Astrocyte of the cerebellum (primary cell): ENCODE measurements around the gene CSAD.
"Not testable (repeated sequence)": the region's sequence is repeated elsewhere in the genome, so short reads cannot be mapped to it uniquely, and the experiment has no call there.

ENCODE experiments used
- DNase-seq: peaks from one replicate; pipeline ENCODE4 v3.0.0-alpha.2; 2011; ENCODE audit warnings: low read depth
- H3K4me3 ChIP-seq: 2 replicates; pipeline ENCODE4 v1.5.1; 2011; ENCODE audit warnings: mild to moderate bottlenecking, low read depth, low read length, moderate library complexity
- in situ Hi-C: cut with HindIII; loops from 2 replicates; pipeline ENCODE4 v1.10.0; 2017; ENCODE audit warnings: low sequenced_read_pairs
- TF ChIP-seq, protein P1 (sequence below): IDR thresholded peaks from 2 replicates; pipeline ENCODE4 v1.5.1; 2012; ENCODE audit warnings: low read length, low read depth, moderate library complexity, mild to moderate bottlenecking; ENCODE audit errors: missing control alignments

The CSAD gene

DNA sequence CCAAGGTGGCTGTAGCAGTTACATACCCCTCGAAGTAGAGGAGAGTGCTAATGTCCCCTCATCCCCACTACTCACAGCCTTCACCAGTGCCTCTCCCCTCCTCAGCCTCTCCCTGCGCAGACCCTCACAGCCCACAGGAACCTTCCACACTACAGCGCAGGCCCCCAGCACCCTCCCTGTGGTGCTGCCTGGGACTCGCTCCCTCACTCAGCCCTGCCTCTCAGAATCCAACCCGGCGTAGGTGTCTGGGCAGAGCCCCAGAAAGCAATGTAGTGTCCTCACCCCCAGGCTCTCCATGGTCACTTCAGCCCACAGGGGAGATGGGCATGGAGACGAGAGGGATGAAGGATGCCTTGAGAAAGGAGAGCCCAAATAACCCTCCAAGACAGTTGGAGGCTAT, 11.1 kb downstream of the CSAD start:
- in situ Hi-C loops = loop anchor here (5.0 kb wide), 2 partner anchors 102 to 128 kb away; partner anchors contain the start of genes MYG1 and PFDN5
- DNase-seq = no peak
- TF ChIP-seq, protein P1, sequence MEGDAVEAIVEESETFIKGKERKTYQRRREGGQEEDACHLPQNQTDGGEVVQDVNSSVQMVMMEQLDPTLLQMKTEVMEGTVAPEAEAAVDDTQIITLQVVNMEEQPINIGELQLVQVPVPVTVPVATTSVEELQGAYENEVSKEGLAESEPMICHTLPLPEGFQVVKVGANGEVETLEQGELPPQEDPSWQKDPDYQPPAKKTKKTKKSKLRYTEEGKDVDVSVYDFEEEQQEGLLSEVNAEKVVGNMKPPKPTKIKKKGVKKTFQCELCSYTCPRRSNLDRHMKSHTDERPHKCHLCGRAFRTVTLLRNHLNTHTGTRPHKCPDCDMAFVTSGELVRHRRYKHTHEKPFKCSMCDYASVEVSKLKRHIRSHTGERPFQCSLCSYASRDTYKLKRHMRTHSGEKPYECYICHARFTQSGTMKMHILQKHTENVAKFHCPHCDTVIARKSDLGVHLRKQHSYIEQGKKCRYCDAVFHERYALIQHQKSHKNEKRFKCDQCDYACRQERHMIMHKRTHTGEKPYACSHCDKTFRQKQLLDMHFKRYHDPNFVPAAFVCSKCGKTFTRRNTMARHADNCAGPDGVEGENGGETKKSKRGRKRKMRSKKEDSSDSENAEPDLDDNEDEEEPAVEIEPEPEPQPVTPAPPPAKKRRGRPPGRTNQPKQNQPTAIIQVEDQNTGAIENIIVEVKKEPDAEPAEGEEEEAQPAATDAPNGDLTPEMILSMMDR = no peak
- H3K4me3 ChIP-seq = no peak overlapping the region

GRCh38 chr12:53166837-53167236, 13.9 kb downstream of the CSAD start:
- in situ Hi-C loops = no loop called here
- TF ChIP-seq, protein P1 = no peak
- H3K4me3 ChIP-seq = no peak overlapping the region
- DNase-seq = no peak

GRCh38 chr12:53163008-53163407, 17.7 kb downstream of the CSAD start:
- in situ Hi-C loops, H3K4me3 ChIP-seq, DNase-seq: not testable (repeated sequence)

DNA sequence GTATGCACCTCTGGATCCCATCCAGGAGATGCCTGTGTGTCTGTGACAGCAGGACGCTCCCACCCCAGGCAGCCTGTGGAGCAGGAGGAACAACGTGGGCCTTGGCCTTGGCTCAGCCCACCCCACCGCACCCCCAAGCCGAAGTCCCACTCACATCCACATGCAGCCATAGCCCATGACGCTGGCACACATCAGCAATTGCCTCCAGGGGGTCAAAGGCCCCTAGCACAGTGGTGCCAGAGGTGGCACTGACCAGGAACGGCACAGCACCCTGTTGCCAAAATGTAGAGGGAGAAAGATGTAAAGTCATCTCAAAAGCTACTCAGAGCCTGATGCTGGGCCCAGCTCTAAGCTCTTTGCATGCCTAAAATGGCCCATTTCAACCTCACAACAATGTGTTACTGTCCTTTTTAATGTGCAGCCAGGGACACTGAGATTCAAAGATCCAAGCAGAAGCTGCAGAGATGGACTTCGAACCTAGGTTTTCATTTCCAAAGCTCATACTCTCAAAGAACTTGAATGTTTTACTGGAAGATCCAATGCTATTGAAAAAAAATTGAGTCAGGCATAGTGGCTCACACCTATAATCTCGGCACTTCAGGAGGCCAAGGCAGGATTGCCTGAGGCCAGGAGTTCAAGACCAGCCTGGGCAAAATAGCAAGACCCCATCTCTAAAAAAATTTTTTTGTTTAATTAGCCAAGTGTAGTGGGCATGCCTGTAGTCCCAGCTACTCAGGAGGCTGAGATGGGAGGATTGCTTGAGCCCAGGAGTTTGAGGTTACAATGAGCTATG, 19.4 kb downstream of the CSAD start:
- H3K4me3 ChIP-seq = no peak overlapping the region
- in situ Hi-C loops = no loop called here
- TF ChIP-seq, protein P1 = no peak
- no peak for DNase-seq

DNA sequence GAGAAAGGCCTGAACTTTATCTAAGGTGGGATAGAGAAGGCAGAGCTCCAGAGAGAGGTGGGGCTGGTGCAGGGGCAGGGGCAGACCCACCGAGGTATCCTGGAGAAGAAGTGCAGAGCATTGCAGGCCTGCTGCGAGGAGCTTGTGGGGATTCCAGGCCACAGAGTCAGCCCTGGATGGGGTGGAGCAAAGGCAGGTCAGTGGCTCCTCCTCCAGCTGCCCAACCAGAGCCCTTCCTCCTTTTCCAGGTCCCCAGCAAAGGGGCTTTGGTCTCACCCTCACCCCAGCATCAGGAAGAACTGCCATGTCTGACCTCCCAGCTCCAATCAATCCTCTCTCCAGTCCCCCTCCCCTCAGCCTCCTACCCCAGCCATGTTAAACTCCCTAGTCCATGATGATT, 20.1 kb downstream of the CSAD start:
- no peak for DNase-seq
- H3K4me3 ChIP-seq = no peak overlapping the region
- TF ChIP-seq, protein P1 = no peak
- in situ Hi-C loops = no loop called here

GRCh38 chr12:53160000-53160399, 20.7 kb downstream of the CSAD start:
- H3K4me3 ChIP-seq = no peak overlapping the region
- no peak for DNase-seq
- TF ChIP-seq, protein P1 = no peak
- in situ Hi-C loops = no loop called here

- DNase-seq = peak; percentile 53
- no peak overlapping the region for H3K4me3 ChIP-seq
- in situ Hi-C loops = no loop called here
- TF ChIP-seq, protein P1 = peak; percentile 100
Measured at GRCh38 chr12:53159195-53159839, 21.4 kb downstream of the CSAD start.
